ENCODE measurements around the gene TAF11L11.
"Not testable (repeated sequence)": the region's sequence is repeated elsewhere in the genome, so short reads cannot be mapped to it uniquely, and the experiment has no call there.

Gene TAF11L11

GRCh38 chr5:17603880-17604279 is at the start of gene TAF11L11:
TSS of gene TAF11L11 (plus strand) at chr5:17604183.
- not testable (repeated sequence) for DNase-seq (ENCODE audit: low read depth in 3 of 3)

GRCh38 chr5:17585658-17586057 is 18.3 kb upstream of the TAF11L11 start, which contains the start of gene TAF11L7:
TSS of gene TAF11L7 (minus strand) at chr5:17585758.
- not testable (repeated sequence) for DNase-seq (ENCODE audit: low read depth in 3 of 3)

GRCh38 chr5:17590860-17591259 is 13.1 kb upstream of the TAF11L11 start, which contains the start of gene TAF11L8:
TSS of gene TAF11L8 (minus strand) at chr5:17590960.
- not testable (repeated sequence) for DNase-seq (ENCODE audit: low read depth in 3 of 3)

- DNase-seq (ENCODE audit: low read depth in 3 of 3), result not testable (repeated sequence)
Measured at GRCh38 chr5:17594255-17594654, 9.7 kb upstream of the TAF11L11 start, which contains the start of gene TAF11L9. TSS of gene TAF11L9 (minus strand) at chr5:17594394.

GRCh38 chr5:17597728-17598127 is 6.3 kb upstream of the TAF11L11 start, which contains the start of gene TAF11L10:
TSS of gene TAF11L10 (minus strand) at chr5:17597828.
- DNase-seq (ENCODE audit: low read depth in 3 of 3), result not testable (repeated sequence)

GRCh38 chr5:17604951-17605350 is 968 bp downstream of the TAF11L11 start:
- DNase-seq (ENCODE audit: low read depth in 3 of 3), result no peak

GRCh38 chr5:17607461-17607860 is 3.5 kb downstream of the TAF11L11 start:
- DNase-seq (ENCODE audit: low read depth in 3 of 3), result not testable (repeated sequence)

- not testable (repeated sequence) for DNase-seq (ENCODE audit: low read depth in 3 of 3)
Measured at GRCh38 chr5:17610092-17610491, 6.1 kb downstream of the TAF11L11 start, which contains the start of gene TAF11L12. TSS of gene TAF11L12 (plus strand) at chr5:17610392.

- DNase-seq (ENCODE audit: low read depth in 3 of 3), result no peak
Measured at GRCh38 chr5:17614872-17615605, 11.1 kb downstream of the TAF11L11 start.

GRCh38 chr5:17619354-17619753 is 15.4 kb downstream of the TAF11L11 start:
- no peak for DNase-seq (ENCODE audit: low read depth in 3 of 3)

GRCh38 chr5:17620627-17621026 is 16.6 kb downstream of the TAF11L11 start:
- no peak for DNase-seq (ENCODE audit: low read depth in 3 of 3)

GRCh38 chr5:17625686-17626085 is 21.7 kb downstream of the TAF11L11 start:
- DNase-seq (ENCODE audit: low read depth in 3 of 3), result no peak

GRCh38 chr5:17631788-17632187 is 27.8 kb downstream of the TAF11L11 start, which contains the start of gene TAF11L13:
TSS of gene TAF11L13 (plus strand) at chr5:17632088.
- not testable (repeated sequence) for DNase-seq (ENCODE audit: low read depth in 3 of 3)

GRCh38 chr5:17634160-17634559 is 30.2 kb downstream of the TAF11L11 start, which contains the start of gene TAF11L14:
TSS of gene TAF11L14 (plus strand) at chr5:17634460.
- no peak for DNase-seq (ENCODE audit: low read depth in 3 of 3)

- DNase-seq (ENCODE audit: low read depth in 3 of 3), result not testable (repeated sequence)
Measured at GRCh38 chr5:17649232-17649631, 45.2 kb downstream of the TAF11L11 start.

- not testable (repeated sequence) for DNase-seq (ENCODE audit: low read depth in 3 of 3)
Measured at GRCh38 chr5:17655201-17655759, 51.3 kb downstream of the TAF11L11 start.

All from stimulated activated CD4-positive, alpha-beta T cell treated with anti-CD3 and anti-CD28 coated beads, TNF-alpha, amount 100 ng/mL, for 4 hours (primary cell).